ENCODE measurements around the gene NBEA.
"Not testable (repeated sequence)": the region's sequence is repeated elsewhere in the genome, so short reads cannot be mapped to it uniquely, and the experiment has no call there.

Gene NBEA, protein sequence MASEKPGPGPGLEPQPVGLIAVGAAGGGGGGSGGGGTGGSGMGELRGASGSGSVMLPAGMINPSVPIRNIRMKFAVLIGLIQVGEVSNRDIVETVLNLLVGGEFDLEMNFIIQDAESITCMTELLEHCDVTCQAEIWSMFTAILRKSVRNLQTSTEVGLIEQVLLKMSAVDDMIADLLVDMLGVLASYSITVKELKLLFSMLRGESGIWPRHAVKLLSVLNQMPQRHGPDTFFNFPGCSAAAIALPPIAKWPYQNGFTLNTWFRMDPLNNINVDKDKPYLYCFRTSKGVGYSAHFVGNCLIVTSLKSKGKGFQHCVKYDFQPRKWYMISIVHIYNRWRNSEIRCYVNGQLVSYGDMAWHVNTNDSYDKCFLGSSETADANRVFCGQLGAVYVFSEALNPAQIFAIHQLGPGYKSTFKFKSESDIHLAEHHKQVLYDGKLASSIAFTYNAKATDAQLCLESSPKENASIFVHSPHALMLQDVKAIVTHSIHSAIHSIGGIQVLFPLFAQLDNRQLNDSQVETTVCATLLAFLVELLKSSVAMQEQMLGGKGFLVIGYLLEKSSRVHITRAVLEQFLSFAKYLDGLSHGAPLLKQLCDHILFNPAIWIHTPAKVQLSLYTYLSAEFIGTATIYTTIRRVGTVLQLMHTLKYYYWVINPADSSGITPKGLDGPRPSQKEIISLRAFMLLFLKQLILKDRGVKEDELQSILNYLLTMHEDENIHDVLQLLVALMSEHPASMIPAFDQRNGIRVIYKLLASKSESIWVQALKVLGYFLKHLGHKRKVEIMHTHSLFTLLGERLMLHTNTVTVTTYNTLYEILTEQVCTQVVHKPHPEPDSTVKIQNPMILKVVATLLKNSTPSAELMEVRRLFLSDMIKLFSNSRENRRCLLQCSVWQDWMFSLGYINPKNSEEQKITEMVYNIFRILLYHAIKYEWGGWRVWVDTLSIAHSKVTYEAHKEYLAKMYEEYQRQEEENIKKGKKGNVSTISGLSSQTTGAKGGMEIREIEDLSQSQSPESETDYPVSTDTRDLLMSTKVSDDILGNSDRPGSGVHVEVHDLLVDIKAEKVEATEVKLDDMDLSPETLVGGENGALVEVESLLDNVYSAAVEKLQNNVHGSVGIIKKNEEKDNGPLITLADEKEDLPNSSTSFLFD (N-terminal part only)

GRCh38 chr13:34941835-34942731, at the start of gene NBEA:
TSS of gene NBEA (plus strand) at chr13:34942270. CDS start at chr13:34942821, 551 bp downstream.
- DNase-seq (ENCODE audit: low read depth, low spot score), result peak; percentile 85

DNA sequence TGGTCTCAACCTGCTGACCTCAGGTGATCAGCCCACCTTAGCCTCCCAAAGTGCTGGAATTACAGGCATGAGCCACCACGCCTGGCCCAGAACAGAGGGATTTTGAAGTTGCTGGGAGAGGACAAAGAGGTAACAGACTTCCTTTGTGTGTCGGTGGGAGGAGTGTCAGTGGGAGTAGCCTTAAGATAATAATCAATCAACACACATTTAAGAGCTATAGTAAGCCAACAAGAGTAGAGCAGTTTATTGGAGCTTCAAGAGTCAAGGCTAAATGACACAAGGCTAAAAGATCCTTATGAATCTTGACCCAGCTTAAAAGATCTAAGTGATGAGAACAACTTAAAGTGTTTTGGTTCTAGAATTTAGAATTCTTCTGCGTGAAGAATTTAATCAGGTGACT, 47.3 kb upstream of the NBEA start:
- no peak for DNase-seq (ENCODE audit: low read depth, low spot score)

- no peak for DNase-seq (ENCODE audit: low read depth, low spot score)
Measured at GRCh38 chr13:34897220-34897619, 44.9 kb upstream of the NBEA start.

DNA sequence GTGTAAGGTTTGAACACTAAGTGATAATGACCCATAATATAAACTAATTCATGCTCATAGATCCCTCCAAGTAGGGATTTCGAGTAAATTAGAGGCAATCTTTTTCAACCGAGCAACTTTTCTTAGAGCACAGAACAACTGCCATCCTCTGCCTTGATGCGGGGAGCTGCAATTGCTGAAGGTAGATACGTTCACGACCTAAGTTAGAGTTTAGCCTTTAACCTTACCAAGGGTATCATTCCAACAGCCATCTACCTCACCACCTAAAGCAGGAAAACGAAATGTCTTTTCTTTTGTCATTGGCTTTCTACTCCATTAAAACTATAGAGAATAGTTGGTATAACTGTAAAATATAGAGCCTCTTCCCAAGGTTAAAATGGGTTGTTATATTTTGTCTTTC, 42.2 kb upstream of the NBEA start:
- DNase-seq (ENCODE audit: low read depth, low spot score), result no peak

DNA sequence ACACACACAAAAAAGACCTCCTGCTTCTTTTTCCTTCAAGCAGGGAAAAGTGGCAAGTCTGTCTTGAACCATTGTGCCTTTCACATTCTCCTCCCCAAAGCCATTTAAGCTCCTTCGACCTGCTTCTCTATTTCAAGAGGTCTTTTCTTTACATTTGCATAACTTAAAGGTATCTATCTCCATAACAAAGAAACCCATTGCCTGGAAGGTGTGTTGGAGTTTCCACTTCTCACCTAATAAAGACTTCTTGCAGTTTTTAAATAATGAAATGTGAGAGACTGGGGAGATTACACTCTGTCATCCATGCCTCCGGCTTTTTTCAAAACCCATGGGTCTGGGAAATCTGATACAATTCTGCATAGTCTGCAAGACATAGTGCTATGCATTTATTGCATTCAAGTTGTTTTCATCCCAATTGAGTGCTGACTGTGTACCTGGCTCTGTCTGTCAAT, 41.8 kb upstream of the NBEA start:
- DNase-seq (ENCODE audit: low read depth, low spot score), result no peak

DNA sequence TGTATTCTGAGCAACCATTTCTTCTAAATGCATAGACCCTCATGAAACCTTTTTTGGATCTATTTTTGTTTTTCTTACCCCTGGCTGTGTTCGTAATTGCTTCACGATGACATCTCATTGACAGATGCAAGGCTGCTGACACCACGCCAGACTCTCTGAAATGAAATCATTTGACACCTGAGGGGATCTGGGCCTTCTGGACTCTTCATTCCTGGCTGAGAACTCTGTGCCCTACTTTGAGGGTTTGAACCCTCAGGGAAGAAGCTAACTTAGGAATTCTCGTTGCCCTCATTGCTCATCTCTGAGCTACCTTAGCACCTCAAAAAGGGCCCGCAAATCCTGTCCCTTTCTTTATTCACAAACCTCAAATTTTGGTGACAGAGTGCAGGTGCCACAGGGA, 40.5 kb upstream of the NBEA start:
- no peak for DNase-seq (ENCODE audit: low read depth, low spot score)

DNA sequence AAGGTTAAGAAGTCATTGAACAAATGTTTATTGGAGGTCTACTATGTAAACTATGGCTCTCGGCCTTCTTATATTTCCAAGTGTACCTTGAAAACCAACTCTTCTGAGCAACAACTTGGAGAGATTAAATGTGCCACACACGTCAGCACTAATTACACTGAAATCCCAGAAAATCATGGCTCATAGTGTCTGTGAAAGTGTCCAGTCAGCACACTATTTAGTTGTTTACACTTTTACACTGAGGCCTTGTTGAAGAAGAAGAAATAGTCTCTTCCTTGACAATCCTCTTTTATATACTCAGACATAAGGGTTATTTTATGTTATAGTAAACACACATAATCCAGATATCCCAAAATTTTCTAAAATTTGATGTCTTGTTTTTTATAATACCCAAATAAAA, 30.9 kb upstream of the NBEA start:
- DNase-seq (ENCODE audit: low read depth, low spot score), result no peak

DNA sequence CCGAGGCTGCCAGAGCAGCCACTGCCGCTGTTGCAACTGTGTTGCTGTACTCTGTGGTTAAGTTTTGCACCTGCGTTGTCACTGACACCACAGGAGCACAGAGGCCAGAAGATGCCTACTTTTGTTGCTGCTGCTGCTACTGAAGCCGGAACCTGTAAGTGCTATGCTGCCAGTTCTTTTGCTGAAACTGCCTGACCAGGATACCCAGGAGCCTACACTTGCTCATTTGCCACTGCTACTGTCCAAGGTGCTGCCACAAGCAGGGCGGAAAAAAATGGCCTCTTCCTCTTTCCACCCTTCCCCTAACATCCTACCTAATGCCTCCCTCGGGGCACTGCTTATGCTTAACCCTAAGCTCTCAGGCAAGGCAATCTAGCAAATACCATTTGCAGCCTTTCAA, 29.0 kb upstream of the NBEA start:
- peak; percentile 49 for DNase-seq (ENCODE audit: low read depth, low spot score)

- DNase-seq (ENCODE audit: low read depth, low spot score), result no peak
Measured at GRCh38 chr13:34914416-34914815, 27.7 kb upstream of the NBEA start.

DNA sequence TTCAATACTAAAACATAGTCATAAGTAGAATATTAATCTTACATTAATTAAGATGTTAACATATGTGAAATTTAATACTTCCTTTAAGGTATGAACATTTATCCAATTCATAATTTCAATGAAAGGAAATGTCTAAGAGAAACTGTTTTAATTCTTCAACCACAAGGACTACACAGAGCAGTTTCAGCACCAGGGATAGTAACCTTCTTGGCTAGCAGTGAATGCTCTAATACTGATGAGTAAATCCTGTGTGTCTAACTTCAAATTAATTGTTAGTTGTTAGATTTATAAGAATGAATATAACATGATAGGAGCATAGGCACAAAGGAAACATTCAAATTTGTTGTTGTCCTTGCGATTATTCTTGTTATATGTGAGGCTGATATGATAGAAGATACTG, 15.6 kb upstream of the NBEA start:
- peak; percentile 73 for DNase-seq (ENCODE audit: low read depth, low spot score)

- not testable (repeated sequence) for DNase-seq (ENCODE audit: low read depth, low spot score)
Measured at GRCh38 chr13:34928676-34929075, 13.4 kb upstream of the NBEA start.

DNA sequence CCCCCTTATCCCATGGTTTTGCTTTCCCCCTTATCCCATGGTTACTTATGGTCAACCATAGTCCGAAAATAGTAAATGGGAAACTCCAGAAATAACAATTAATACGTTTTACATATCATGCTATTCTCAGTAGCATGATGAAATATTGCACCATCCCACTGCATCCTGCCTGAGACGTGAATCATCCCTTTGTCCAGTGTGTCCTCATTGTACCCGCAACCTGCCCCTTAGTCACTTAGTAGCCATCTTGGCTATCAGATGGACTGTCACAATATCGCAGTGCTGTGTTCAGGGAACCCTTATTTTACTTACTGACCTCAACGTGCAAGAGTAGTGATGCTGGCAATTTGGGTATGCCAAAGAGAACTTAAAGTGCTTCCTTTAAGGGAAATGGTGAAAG, 10.5 kb upstream of the NBEA start:
- DNase-seq (ENCODE audit: low read depth, low spot score), result no peak

DNA sequence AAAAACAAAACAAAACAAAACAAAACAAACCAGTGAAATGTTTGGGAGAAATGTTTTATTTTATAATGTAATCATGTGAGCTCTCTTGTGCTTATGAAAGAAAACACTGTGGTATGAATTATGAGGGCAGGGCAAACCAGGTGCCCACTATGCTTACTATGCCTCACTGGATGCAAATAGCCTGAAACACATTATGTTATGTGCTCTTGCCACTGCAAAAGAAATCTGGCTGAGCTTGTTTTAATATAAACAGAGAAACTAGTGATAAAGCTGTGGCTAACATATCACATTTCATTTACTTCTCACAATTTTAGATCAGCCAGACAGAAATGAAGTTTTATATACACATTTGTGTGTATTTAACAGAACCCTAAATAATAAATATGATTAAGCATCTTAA, 8.7 kb upstream of the NBEA start:
- no peak for DNase-seq (ENCODE audit: low read depth, low spot score)

DNA sequence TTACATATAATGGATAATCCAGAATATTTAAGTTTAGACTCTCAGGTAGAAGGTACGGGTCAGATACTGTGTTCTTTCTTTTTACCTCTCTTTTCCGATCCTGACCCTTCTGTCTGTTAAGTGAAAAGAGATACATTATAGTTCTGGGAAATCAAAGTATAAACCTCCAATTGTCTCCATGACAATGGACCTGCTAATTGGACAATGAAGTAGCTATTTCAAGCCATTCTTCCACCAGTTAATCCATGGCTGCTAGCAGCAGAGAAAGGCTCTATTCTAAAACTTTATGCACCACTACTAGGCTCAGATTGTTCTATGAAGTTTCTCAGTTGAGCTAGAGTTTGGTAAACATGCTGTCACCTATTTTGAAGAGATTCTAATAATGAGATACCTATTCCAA, 8.3 kb upstream of the NBEA start:
- DNase-seq (ENCODE audit: low read depth, low spot score), result no peak

DNA sequence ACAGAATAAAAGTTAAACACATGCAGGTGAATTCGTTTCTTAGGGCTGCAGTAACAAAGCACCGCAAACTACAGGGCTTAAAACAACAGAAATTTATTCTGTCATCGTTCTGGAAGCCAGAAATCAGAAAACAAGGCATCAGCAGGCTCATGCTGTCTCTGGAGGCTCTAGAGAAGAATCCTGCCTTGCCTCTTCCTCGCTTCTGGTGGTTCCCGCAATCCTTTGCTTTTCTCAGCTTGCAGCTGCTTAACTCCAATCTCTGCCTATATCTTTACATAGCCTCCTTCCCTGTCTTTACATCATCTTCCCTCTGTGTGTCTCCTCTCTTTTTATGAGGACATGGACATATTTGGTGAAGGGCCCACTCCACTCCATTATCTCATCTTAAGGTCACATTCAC, 6.2 kb upstream of the NBEA start:
- DNase-seq (ENCODE audit: low read depth, low spot score), result no peak

- no peak for DNase-seq (ENCODE audit: low read depth, low spot score)
Measured at GRCh38 chr13:34939771-34940170, 2.3 kb upstream of the NBEA start.

- no peak for DNase-seq (ENCODE audit: low read depth, low spot score)
Measured at GRCh38 chr13:34941436-34941834, 635 bp upstream of the NBEA start.

DNA sequence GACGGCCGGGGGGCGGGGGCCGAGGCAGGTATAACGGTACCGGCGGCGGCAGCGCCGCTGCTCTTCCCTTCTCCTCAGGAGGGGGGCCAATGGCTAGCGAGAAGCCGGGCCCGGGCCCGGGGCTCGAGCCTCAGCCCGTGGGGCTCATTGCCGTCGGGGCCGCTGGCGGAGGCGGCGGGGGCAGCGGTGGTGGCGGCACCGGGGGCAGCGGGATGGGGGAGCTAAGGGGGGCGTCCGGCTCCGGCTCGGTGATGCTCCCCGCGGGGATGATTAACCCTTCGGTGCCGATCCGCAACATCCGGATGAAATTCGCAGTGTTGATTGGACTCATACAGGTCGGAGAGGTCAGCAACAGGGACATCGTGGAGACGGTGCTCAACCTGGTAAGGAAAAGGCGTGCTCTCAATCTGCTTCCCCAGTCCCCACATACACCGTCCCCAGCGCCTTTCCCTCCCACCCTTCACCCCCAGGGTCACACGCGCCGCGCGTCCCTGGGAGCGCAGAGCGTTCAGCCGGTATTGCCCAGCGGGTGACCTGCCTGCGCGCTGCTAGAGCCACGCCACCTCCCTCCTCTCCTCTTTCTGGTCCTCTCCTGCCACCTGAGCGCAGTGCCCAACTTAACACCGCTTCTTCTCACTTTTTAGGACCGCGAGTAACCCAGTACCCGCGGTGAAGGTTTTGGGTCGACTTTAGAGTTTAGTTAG, 814 bp downstream of the NBEA start:
- DNase-seq (ENCODE audit: low read depth, low spot score), result peak; percentile 51

DNA sequence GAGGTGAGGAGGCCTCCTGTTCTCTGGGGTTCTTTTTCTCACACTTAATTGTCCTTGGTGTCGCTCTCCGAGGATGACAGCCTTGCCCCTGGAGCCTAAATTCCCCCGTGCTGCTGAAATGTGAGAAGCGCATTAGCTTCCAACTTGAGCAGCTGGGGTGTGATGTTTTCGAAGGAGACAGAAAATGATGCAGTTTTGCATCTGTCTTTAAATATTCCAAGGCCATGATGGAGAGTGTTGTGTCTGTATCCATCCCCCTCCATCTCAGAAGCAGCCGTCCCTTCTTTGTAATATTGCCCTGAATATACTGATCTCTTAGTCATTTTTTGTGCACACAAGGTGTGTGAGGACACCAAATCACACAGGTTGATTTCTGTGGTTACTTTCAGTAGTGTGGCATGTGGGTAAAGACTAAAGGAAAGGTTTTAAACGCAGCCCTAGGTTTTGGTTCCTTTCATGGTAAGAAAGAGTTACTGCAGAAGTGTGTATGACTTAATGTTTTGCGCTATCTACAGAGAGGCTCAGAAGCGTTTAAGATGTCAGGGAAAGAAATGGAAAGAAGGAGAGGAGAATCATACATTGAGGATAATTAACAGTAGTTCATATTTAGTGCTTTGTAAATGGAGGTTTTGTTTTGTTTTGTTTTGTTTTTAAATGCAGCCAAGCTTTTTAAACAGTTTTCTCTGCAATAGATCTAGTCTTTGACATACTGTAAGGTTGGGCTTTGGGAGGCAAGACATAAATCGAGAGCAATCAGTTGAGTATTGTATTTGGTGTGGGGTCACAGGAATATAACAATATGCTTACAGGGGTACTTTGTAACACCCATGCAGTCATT, 1.6 kb downstream of the NBEA start:
- no peak for DNase-seq (ENCODE audit: low read depth, low spot score)

DNA sequence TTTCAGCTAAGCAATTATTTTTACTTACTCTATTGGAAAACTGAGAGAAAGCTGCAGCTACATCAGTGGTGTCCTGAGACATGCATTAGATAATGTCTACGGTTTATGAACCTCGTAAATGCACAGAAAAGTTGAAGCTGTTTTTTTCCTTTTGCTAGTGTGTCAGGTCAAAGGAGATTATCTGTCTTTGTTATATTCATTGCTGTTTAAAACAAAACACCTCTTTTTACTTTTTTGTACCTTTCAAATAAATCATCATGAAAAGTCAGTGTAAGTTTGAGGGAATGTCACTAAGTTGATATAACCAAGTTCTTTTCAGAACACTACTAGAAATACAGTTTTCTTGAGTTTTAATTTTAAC, 2.2 kb downstream of the NBEA start:
- DNase-seq (ENCODE audit: low read depth, low spot score), result no peak
